ENCODE results near the gene DNAJB5. TPM values are rescaled to one million over a fixed set of nuclear protein-coding genes. Genes with fewer than 3 reads are reported as not detected.

The DNAJB5 gene
- polyA plus RNA-seq, 1 donor from 2014 or later, result 99.1 TPM

DNA sequence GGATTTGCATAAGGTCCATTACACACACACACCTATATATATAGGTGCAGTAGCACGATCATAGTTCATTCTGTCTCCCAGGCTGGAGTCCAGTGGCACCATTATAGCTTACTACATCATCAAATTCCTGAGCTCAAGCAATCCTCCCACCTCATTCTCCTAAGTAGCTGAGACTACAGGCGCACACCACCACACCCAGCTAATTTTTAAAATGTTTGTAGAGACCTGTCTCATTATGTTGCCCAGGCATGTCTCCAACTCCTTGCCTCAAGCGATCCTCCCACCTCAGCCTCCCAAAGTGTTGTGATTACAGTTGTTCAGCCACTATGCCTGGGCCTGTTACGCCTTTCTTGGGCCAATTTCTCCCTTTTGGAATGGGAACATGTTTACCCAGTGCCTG, 39.7 kb downstream of the DNAJB5 start:
- no peak overlapping the region for H3K4me2 ChIP-seq (ENCODE audit: low read length)
- no peaks in the 10 kb centered on the region for H4K20me1 ChIP-seq (ENCODE audit: insufficient read depth)
- no peaks in the 10 kb centered on the region for H3K27me3 ChIP-seq (ENCODE audit: insufficient read depth, low read depth, low read length)
- no peaks in the 10 kb centered on the region for H3K9me3 ChIP-seq (ENCODE audit: low read length)
- no peaks in the 10 kb centered on the region for H3K9me2 ChIP-seq (ENCODE audit: insufficient read depth, low read length)
- no peaks in the 10 kb centered on the region for H3K36me3 ChIP-seq (ENCODE audit: insufficient read depth, low read length)
- no peak overlapping the region for H3K27ac ChIP-seq (ENCODE audit: low read length)
- no peaks in the 10 kb centered on the region for H3F3A ChIP-seq (ENCODE audit: insufficient read depth, low read length, poor library complexity, severe bottlenecking)
- no peaks in the 10 kb centered on the region for H3K79me2 ChIP-seq (replicated peaks; ENCODE audit: insufficient read depth, low read length)
- no peak overlapping the region for H3K4me3 ChIP-seq (ENCODE audit: low read length)
- no peak overlapping the region for H2AFZ ChIP-seq (ENCODE audit: low read depth, low read length)
- H3K9ac ChIP-seq (ENCODE audit: low read length), result no peak overlapping the region
- TF ChIP-seq TAF1 (IDR thresholded peaks at IDR 0.05; ENCODE audit: low read depth) (no peak), EZH2 (IDR thresholded peaks at IDR 0.05; ENCODE audit: borderline replicate concordance, insufficient read depth, low read length, poor library complexity, severe bottlenecking) (no peak), POLR2AphosphoS5 (IDR thresholded peaks at IDR 0.05) (no peak), EP300 (conservative IDR thresholded peaks at IDR 0.05; ENCODE audit: poor library complexity, severe bottlenecking) (no peak), CTCF (IDR thresholded peaks at IDR 0.05; ENCODE audit: poor library complexity, severe bottlenecking) (no peak), SMC3 (conservative IDR thresholded peaks at IDR 0.05; ENCODE audit: poor library complexity) (no peak), MXI1 (conservative IDR thresholded peaks at IDR 0.05; ENCODE audit: poor library complexity, severe bottlenecking) (no peak), RAD21 (conservative IDR thresholded peaks at IDR 0.05) (no peak)
- TF ChIP-seq, protein P1, sequence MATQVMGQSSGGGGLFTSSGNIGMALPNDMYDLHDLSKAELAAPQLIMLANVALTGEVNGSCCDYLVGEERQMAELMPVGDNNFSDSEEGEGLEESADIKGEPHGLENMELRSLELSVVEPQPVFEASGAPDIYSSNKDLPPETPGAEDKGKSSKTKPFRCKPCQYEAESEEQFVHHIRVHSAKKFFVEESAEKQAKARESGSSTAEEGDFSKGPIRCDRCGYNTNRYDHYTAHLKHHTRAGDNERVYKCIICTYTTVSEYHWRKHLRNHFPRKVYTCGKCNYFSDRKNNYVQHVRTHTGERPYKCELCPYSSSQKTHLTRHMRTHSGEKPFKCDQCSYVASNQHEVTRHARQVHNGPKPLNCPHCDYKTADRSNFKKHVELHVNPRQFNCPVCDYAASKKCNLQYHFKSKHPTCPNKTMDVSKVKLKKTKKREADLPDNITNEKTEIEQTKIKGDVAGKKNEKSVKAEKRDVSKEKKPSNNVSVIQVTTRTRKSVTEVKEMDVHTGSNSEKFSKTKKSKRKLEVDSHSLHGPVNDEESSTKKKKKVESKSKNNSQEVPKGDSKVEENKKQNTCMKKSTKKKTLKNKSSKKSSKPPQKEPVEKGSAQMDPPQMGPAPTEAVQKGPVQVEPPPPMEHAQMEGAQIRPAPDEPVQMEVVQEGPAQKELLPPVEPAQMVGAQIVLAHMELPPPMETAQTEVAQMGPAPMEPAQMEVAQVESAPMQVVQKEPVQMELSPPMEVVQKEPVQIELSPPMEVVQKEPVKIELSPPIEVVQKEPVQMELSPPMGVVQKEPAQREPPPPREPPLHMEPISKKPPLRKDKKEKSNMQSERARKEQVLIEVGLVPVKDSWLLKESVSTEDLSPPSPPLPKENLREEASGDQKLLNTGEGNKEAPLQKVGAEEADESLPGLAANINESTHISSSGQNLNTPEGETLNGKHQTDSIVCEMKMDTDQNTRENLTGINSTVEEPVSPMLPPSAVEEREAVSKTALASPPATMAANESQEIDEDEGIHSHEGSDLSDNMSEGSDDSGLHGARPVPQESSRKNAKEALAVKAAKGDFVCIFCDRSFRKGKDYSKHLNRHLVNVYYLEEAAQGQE (IDR thresholded peaks at IDR 0.05; ENCODE audit: borderline replicate concordance), result no peak

DNA sequence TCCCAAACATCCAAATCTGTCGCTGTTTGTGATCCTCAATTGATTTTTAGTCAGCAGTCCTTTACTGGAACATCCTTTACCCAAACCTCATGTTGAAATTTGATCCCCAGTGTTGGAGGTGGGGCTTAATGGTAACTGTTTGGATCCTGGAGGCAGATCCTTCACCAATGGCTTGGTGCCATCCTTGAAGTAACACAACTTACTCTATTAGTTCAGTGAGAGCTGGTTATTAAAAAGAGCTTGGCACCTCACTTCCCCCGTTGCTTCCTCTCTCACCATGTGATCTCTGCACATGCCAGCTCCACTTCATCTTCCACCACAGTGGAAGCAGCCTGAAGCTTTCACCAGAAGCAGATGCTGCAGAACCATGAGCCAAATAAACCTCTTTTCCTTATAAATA, 40.3 kb downstream of the DNAJB5 start:
- Histone ChIP-seq H3K9me2 (ENCODE audit: insufficient read depth, low read length) (no peaks in the 10 kb centered on the region), H3K9ac (ENCODE audit: low read length) (no peak overlapping the region), H3K27ac (ENCODE audit: low read length) (no peak overlapping the region), H3K79me2 (replicated peaks; ENCODE audit: insufficient read depth, low read length) (no peaks in the 10 kb centered on the region), H2AFZ (ENCODE audit: low read depth, low read length) (no peak overlapping the region), H3K4me2 (ENCODE audit: low read length) (no peak overlapping the region), H4K20me1 (ENCODE audit: insufficient read depth) (no peaks in the 10 kb centered on the region), H3K9me3 (ENCODE audit: low read length) (no peaks in the 10 kb centered on the region), H3K36me3 (ENCODE audit: insufficient read depth, low read length) (no peaks in the 10 kb centered on the region), H3F3A (ENCODE audit: insufficient read depth, low read length, poor library complexity, severe bottlenecking) (no peaks in the 10 kb centered on the region), H3K4me3 (ENCODE audit: low read length) (no peak overlapping the region), H3K27me3 (ENCODE audit: insufficient read depth, low read depth, low read length) (no peaks in the 10 kb centered on the region)
- TF ChIP-seq EZH2 (IDR thresholded peaks at IDR 0.05; ENCODE audit: borderline replicate concordance, insufficient read depth, low read length, poor library complexity, severe bottlenecking) (no peak), EP300 (conservative IDR thresholded peaks at IDR 0.05; ENCODE audit: poor library complexity, severe bottlenecking) (no peak), POLR2AphosphoS5 (IDR thresholded peaks at IDR 0.05) (no peak), CTCF (IDR thresholded peaks at IDR 0.05; ENCODE audit: poor library complexity, severe bottlenecking) (no peak), RAD21 (conservative IDR thresholded peaks at IDR 0.05) (no peak)
- TF ChIP-seq, protein P1 (IDR thresholded peaks at IDR 0.05; ENCODE audit: borderline replicate concordance), result no peak

All from neural cell (in vitro differentiated cells).